HCT116 (cell line): ENCODE data around the gene ZEB2. TPM values are rescaled to one million over a fixed set of nuclear protein-coding genes. Genes with fewer than 3 reads are reported as not detected.

Experiments used
- ATAC-seq: fragments of 200-7000 bp; cut with Tn5 transposase; 2 replicates; pipeline ENCODE4 v1.9.1; 2020; ENCODE audit warnings: mild to moderate bottlenecking, moderate library complexity
- BruUV-seq: library from RNA; stranded (reverse); fragments of 400-500 nt; replicated peaks from 2 replicates; lab custom pipeline; 2021; lab: Mats Ljungman, UMichigan
- CTCF ChIA-PET: fragments of 300-600 bp; sonication (Branson Sonifier 250); formaldehyde crosslinking; loops from one replicate; lab custom pipeline; 2021; ENCODE audit warnings: antibody characterized with exemption; lab: Charles Lee
- POLR2A ChIA-PET: fragments of 300-600, 350-600 bp; sonication (Branson Sonifier 250); formaldehyde crosslinking; loops from one replicate; lab custom pipeline; 2021; ENCODE audit warnings: antibody characterized with exemption; lab: Charles Lee
- RAD21 ChIA-PET, 2 experiments: fragments of 300-600 bp; sonication (Branson Sonifier 250); formaldehyde crosslinking; loops; one replicate each; lab custom pipeline; 2023; ENCODE audit warnings: low total read pairs in 2 of 2; ENCODE audit not compliant: uncharacterized antibody in 2 of 2, unreplicated experiment in 2 of 2, low non-redundant PET in 1 of 2; lab: Charles Lee
- DNase-seq: peaks from one replicate; pipeline ENCODE4 v3.0.0-alpha.2; 2010; ENCODE audit warnings: low read depth, low spot score
- H2AFZ ChIP-seq: fragments of 200-600 bp; shearing (Covaris generic), sonication (generic); 2 replicates; pipeline ENCODE4 v1.6.1; 2017; ENCODE audit warnings: low read depth, mixed run types, mixed read lengths, antibody characterized with exemption, low read length; ENCODE audit not compliant: poor library complexity, severe bottlenecking
- H3K27ac ChIP-seq: 2 replicates; pipeline ENCODE4 v1.5.1; 2012; ENCODE audit warnings: low read depth, low read length
- H3K27me3 ChIP-seq: fragments of 200-600 bp; sonication (generic); 2 replicates; pipeline ENCODE4 v1.6.1; 2016; ENCODE audit warnings: mixed run types, low read length, mixed read lengths; ENCODE audit not compliant: insufficient read depth
- H3K36me3 ChIP-seq, 2 experiments: fragments of 200-500 bp in 1 of 2; fragments of 200-600 bp in 1 of 2; sonication (Bioruptor generic) in 1 of 2; sonication (generic) in 1 of 2; 2 replicates each; pipeline versions ENCODE4 v1.5.1 to v1.6.1; 2014 to 2016; ENCODE audit warnings: low read length in 2 of 2, inconsistent platforms in 1 of 2, mixed read lengths in 1 of 2, mixed run types in 1 of 2; ENCODE audit not compliant: insufficient read depth in 2 of 2, control insufficient read depth in 1 of 2
- H3K4me1 ChIP-seq, 2 experiments: fragments of 200-600 bp in 1 of 2; sonication (generic) in 1 of 2; 2 replicates each; pipeline versions ENCODE4 v1.5.1 to v1.6.1; 2012 to 2017; ENCODE audit warnings: low read length in 2 of 2, inconsistent platforms in 1 of 2, mild to moderate bottlenecking in 1 of 2, mixed read lengths in 1 of 2, mixed run types in 1 of 2, moderate library complexity in 1 of 2; ENCODE audit not compliant: insufficient read depth in 2 of 2, control insufficient read depth in 1 of 2
- H3K4me2 ChIP-seq: fragments of 200-600 bp; sonication (generic); 2 replicates; pipeline ENCODE4 v1.6.1; 2017; ENCODE audit warnings: mixed run types, low read length, mixed read lengths
- H3K4me3 ChIP-seq, 2 experiments: fragments of 200-600 bp in 1 of 2; sonication (generic) in 1 of 2; replicated peaks in 1 of 2; 2 replicates each; pipeline ENCODE4 v1.5.1; 2011 to 2016; ENCODE audit warnings: low read length in 2 of 2, control low read depth in 1 of 2, low read depth in 1 of 2, mild to moderate bottlenecking in 1 of 2, mixed read lengths in 1 of 2, mixed run types in 1 of 2
- H3K79me2 ChIP-seq: fragments of 200-600 bp; sonication (generic); 2 replicates; pipeline ENCODE4 v1.6.1; 2017; ENCODE audit warnings: mild to moderate bottlenecking, mixed run types, low read length, moderate library complexity, mixed read lengths; ENCODE audit not compliant: insufficient read depth
- H3K9ac ChIP-seq: fragments of 200-600 bp; sonication (generic); 2 replicates; pipeline ENCODE4 v1.6.1; 2016; ENCODE audit warnings: low read length, mixed read lengths
- H3K9me2 ChIP-seq: fragments of 200-600 bp; sonication (generic), shearing (Covaris generic); 2 replicates; pipeline ENCODE4 v1.6.1; 2017; ENCODE audit warnings: mixed run types, mild to moderate bottlenecking, moderate library complexity; ENCODE audit not compliant: insufficient read depth
- H3K9me3 ChIP-seq, 2 experiments: fragments of 200-500 bp in 1 of 2; fragments of 200-600 bp in 1 of 2; sonication (Bioruptor generic) in 1 of 2; sonication (generic) in 1 of 2; 2 replicates each; pipeline ENCODE4 v1.6.1; 2014 to 2017; ENCODE audit warnings: low read length in 2 of 2, mixed read lengths in 2 of 2, inconsistent platforms in 1 of 2, low read depth in 1 of 2, mild to moderate bottlenecking in 1 of 2, mixed run types in 1 of 2, moderate library complexity in 1 of 2; ENCODE audit not compliant: control insufficient read depth in 1 of 2, insufficient read depth in 1 of 2
- H4K20me1 ChIP-seq: fragments of 200-600 bp; sonication (generic), shearing (Covaris generic); 2 replicates; pipeline ENCODE4 v1.6.1; 2017; ENCODE audit warnings: mixed run types, mild to moderate bottlenecking, moderate library complexity; ENCODE audit not compliant: insufficient read depth
- CBX3 ChIP-seq: IDR thresholded peaks from 2 replicates; pipeline ENCODE4 v1.6.1; 2012; ENCODE audit warnings: low read depth
- FOSL1 ChIP-seq: IDR thresholded peaks from 2 replicates; pipeline ENCODE4 v1.6.1; 2012; ENCODE audit warnings: low read depth
- JUND ChIP-seq: IDR thresholded peaks from 2 replicates; pipeline ENCODE4 v1.6.1; 2012
- POLR2AphosphoS5 ChIP-seq: IDR thresholded peaks from 2 replicates; pipeline ENCODE4 v1.6.1; 2011; ENCODE audit warnings: mild to moderate bottlenecking, low read depth, low read length, moderate library complexity
- RAD21 ChIP-seq: IDR thresholded peaks from 2 replicates; pipeline ENCODE4 v1.6.1; 2012; ENCODE audit warnings: low read depth, mild to moderate bottlenecking
- SIN3A ChIP-seq: IDR thresholded peaks from 2 replicates; pipeline ENCODE4 v1.6.1; 2012; ENCODE audit warnings: low read depth
- SP1 ChIP-seq: IDR thresholded peaks from 2 replicates; pipeline ENCODE4 v1.6.1; 2012; ENCODE audit warnings: low read depth
- SRF ChIP-seq: IDR thresholded peaks from 2 replicates; pipeline ENCODE4 v1.6.1; 2012; ENCODE audit warnings: low read depth
- YY1 ChIP-seq: IDR thresholded peaks from 2 replicates; pipeline ENCODE4 v1.6.1; 2011; ENCODE audit warnings: low read length, low read depth, moderate library complexity, mild to moderate bottlenecking; ENCODE audit not compliant: insufficient replicate concordance; ENCODE audit errors: extremely low read depth
- ZNF274 ChIP-seq: fragments of 200-500 bp; sonication (Bioruptor generic); IDR thresholded peaks from 2 replicates; pipeline ENCODE4 v1.6.1; 2014; ENCODE audit warnings: mild to moderate bottlenecking, low read depth, low read length, inconsistent platforms
- intact Hi-C: fragments of 100-400 bp; cut with micrococcal nuclease; formaldehyde crosslinking; loops from 2 replicates; pipeline ENCODE4 v1.10.0; 2022
- total RNA-seq: library from RNA; stranded (reverse); gene quantifications from one replicate; pipeline ENCODE4 v1.2.1, GENCODE V29; 2021; ENCODE audit not compliant: unreplicated experiment
- TF ChIP-seq, protein P1 (sequence below), 3 experiments: fragments of 200-600 bp in 1 of 3; sonication (generic) in 1 of 3; IDR thresholded peaks in 2 of 3; conservative IDR thresholded peaks in 1 of 3; 2 replicates each; pipeline ENCODE4 v1.5.1; 2012 to 2017; ENCODE audit warnings: low read depth in 2 of 3, low read length in 2 of 3, antibody characterized with exemption in 1 of 3, borderline replicate concordance in 1 of 3, control low read depth in 1 of 3, mild to moderate bottlenecking in 1 of 3, mixed read lengths in 1 of 3, mixed run types in 1 of 3, moderate library complexity in 1 of 3; ENCODE audit not compliant: insufficient read depth in 1 of 3
- TF ChIP-seq, protein P2 (sequence below): IDR thresholded peaks from 2 replicates; pipeline ENCODE4 v1.6.1; 2012; ENCODE audit warnings: low read depth

The ZEB2 gene
- total RNA-seq, 1 experiment from 2014 or later = 0.81 TPM

DNA sequence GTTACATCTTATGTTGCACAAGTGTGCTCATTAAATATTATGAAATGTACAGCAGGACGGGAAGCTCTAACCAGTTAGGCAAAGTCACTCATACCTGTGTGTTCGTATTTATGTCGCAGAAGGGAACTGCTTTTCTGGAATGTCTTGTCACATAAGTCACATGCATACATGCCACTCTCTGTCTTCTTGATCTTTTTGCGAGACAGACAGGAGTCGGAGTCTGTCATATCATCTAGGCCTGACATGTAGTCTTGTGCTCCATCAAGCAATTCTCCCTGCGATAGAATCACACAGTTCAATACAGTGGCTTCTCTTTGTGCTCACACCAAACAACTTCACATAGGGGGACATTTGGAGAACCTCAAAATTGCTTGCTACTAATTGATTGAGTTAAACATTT lies 123.6 kb downstream of the ZEB2 start:
- BruUV-seq = no TSS peak
- Histone ChIP-seq H3K4me2 (no peak overlapping the region), H3K4me3 (no peak overlapping the region), H3K4me1 (no peaks in the 10 kb centered on the region), H2AFZ (no peak overlapping the region), H3K9me3 (no peaks in the 10 kb centered on the region), H3K27me3 (no peaks in the 10 kb centered on the region), H3K79me2 (no peaks in the 10 kb centered on the region), H3K9me2 (no peaks in the 10 kb centered on the region), H3K36me3 (no peaks in the 10 kb centered on the region), H3K27ac (no peak overlapping the region), H3K9ac (no peak overlapping the region), H4K20me1 (no peaks in the 10 kb centered on the region)
- ATAC-seq (no peak), DNase-seq (no peak)
- intact Hi-C loops = no loop called here
- ChIA-PET CTCF (no interaction called here), RAD21 (interaction anchor here in 1 of 2 experiments (0.6 kb wide), 1 partner anchor 139 kb away, joined by 3 read pairs; no protein-coding TSS in a partner anchor), POLR2A (no interaction called here)
- TF ChIP-seq POLR2AphosphoS5 (no peak), CBX3 (no peak), YY1 (no peak), SRF (no peak), JUND (no peak), FOSL1 (no peak), SIN3A (no peak), SP1 (no peak), ZNF274 (no peak), RAD21 (no peak)
- TF ChIP-seq, protein P1, sequence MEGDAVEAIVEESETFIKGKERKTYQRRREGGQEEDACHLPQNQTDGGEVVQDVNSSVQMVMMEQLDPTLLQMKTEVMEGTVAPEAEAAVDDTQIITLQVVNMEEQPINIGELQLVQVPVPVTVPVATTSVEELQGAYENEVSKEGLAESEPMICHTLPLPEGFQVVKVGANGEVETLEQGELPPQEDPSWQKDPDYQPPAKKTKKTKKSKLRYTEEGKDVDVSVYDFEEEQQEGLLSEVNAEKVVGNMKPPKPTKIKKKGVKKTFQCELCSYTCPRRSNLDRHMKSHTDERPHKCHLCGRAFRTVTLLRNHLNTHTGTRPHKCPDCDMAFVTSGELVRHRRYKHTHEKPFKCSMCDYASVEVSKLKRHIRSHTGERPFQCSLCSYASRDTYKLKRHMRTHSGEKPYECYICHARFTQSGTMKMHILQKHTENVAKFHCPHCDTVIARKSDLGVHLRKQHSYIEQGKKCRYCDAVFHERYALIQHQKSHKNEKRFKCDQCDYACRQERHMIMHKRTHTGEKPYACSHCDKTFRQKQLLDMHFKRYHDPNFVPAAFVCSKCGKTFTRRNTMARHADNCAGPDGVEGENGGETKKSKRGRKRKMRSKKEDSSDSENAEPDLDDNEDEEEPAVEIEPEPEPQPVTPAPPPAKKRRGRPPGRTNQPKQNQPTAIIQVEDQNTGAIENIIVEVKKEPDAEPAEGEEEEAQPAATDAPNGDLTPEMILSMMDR (IDR thresholded peaks at IDR 0.05 in 2 of 3, conservative IDR thresholded peaks at IDR 0.05 in 1 of 3; ENCODE audit: borderline replicate concordance in 1 of 3, insufficient read depth in 1 of 3, low read depth in 2 of 3, low read length in 2 of 3) = no peak
- TF ChIP-seq, protein P2, sequence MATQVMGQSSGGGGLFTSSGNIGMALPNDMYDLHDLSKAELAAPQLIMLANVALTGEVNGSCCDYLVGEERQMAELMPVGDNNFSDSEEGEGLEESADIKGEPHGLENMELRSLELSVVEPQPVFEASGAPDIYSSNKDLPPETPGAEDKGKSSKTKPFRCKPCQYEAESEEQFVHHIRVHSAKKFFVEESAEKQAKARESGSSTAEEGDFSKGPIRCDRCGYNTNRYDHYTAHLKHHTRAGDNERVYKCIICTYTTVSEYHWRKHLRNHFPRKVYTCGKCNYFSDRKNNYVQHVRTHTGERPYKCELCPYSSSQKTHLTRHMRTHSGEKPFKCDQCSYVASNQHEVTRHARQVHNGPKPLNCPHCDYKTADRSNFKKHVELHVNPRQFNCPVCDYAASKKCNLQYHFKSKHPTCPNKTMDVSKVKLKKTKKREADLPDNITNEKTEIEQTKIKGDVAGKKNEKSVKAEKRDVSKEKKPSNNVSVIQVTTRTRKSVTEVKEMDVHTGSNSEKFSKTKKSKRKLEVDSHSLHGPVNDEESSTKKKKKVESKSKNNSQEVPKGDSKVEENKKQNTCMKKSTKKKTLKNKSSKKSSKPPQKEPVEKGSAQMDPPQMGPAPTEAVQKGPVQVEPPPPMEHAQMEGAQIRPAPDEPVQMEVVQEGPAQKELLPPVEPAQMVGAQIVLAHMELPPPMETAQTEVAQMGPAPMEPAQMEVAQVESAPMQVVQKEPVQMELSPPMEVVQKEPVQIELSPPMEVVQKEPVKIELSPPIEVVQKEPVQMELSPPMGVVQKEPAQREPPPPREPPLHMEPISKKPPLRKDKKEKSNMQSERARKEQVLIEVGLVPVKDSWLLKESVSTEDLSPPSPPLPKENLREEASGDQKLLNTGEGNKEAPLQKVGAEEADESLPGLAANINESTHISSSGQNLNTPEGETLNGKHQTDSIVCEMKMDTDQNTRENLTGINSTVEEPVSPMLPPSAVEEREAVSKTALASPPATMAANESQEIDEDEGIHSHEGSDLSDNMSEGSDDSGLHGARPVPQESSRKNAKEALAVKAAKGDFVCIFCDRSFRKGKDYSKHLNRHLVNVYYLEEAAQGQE = no peak
